ENCODE results near the gene KCP. TPM values are rescaled to one million over a fixed set of nuclear protein-coding genes. Genes with fewer than 3 reads are reported as not detected.

The KCP gene
- total RNA-seq, 6 experiments from 2014 or later, result 0.10 to 0.22 (median 0.12) TPM; not detected in 2

GRCh38 chr7:128877756-128878120 lies 32.8 kb downstream of the KCP start:
- Histone ChIP-seq H3K4me1 (no peaks in the 10 kb centered on the region), H3K4me3 (no peak overlapping the region), H3K36me3 (no peaks in the 10 kb centered on the region), H3K9me3 (no peaks in the 10 kb centered on the region), H3K27me3 (no peaks in the 10 kb centered on the region), H3K27ac (no peak overlapping the region)
- WGBS (ENCODE audit: insufficient coverage, low coverage, low lambda C conversion rate, missing lambda C conversion rate), result 14% methylated on average over 1 of the region's 4 CpGs
- DNase-seq (peak in 1 of 3 donors; percentile 11), ATAC-seq (no peak)
- intact Hi-C loops (cut with DNase I), result no loop called here
- TF ChIP-seq, protein P1, sequence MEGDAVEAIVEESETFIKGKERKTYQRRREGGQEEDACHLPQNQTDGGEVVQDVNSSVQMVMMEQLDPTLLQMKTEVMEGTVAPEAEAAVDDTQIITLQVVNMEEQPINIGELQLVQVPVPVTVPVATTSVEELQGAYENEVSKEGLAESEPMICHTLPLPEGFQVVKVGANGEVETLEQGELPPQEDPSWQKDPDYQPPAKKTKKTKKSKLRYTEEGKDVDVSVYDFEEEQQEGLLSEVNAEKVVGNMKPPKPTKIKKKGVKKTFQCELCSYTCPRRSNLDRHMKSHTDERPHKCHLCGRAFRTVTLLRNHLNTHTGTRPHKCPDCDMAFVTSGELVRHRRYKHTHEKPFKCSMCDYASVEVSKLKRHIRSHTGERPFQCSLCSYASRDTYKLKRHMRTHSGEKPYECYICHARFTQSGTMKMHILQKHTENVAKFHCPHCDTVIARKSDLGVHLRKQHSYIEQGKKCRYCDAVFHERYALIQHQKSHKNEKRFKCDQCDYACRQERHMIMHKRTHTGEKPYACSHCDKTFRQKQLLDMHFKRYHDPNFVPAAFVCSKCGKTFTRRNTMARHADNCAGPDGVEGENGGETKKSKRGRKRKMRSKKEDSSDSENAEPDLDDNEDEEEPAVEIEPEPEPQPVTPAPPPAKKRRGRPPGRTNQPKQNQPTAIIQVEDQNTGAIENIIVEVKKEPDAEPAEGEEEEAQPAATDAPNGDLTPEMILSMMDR (IDR thresholded peaks at IDR 0.05), result no peak
- no peak for TF ChIP-seq POLR2A (IDR thresholded peaks at IDR 0.05)

- no peaks in the 10 kb centered on the region for H3K4me1 ChIP-seq
- H3K9me3 ChIP-seq, result no peaks in the 10 kb centered on the region
- WGBS (ENCODE audit: insufficient coverage, low coverage, low lambda C conversion rate, missing lambda C conversion rate), result 93% methylated on average over 5 of the region's 32 CpGs
- H3K36me3 ChIP-seq, result no peaks in the 10 kb centered on the region
- H3K4me3 ChIP-seq, result no peak overlapping the region
- ATAC-seq (no peak), DNase-seq (peak in 1 of 3 donors; percentile 42)
- H3K27me3 ChIP-seq, result no peaks in the 10 kb centered on the region
- intact Hi-C loops (cut with DNase I), result no loop called here
- TF ChIP-seq, protein P1 (IDR thresholded peaks at IDR 0.05), result no peak
- no peak for TF ChIP-seq POLR2A (IDR thresholded peaks at IDR 0.05)
- H3K27ac ChIP-seq, result no peak overlapping the region
These were observed 33.3 kb downstream of the KCP start for GRCh38 chr7:128876978-128877755.

DNA sequence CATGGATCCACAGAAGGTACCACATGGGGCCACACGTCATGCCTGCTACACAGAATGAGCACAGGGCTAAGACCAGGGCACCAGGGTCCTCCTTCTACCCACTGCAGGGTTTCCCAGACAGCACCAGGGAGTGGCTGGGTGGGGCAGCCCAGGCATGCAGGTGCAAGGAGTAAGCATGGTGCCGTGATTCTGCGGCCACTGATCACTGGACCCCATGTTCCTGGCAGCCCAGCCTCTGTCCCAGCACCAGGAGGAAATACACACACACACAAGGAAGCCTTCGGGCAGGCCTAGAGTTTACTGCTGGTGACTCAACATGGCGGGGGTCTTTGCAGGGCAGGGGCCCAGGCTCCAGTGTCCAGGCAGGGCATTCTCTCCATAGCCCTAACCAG lies 33.9 kb downstream of the KCP start:
- intact Hi-C loops (cut with DNase I), result no loop called here

DNA sequence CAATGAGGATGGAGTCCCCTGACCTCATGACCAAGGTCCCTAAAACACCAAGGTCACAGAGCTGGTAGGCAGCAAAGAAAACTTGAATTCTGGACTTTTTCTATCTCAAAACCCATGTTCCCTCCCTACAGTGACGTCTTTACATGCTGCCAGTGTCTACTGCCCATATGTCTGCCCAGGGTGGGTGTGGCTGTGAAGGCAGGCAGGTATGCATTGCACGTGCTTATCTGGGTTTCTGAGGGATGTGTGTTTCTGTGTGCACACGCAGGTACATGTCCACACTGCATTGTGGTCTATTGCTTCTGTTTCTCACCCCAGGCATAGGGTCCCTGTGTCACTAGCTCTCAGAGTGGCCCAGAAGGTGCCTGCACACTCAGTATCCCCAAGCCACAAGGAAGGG lies 34.4 kb downstream of the KCP start:
- H3K36me3 ChIP-seq, result no peaks in the 10 kb centered on the region
- H3K4me1 ChIP-seq, result no peaks in the 10 kb centered on the region
- H3K9me3 ChIP-seq, result no peaks in the 10 kb centered on the region
- WGBS (ENCODE audit: insufficient coverage, low coverage, low lambda C conversion rate, missing lambda C conversion rate), result 37% methylated on average over 2 of the region's 3 CpGs
- no peak for ATAC-seq
- no peaks in the 10 kb centered on the region for H3K27me3 ChIP-seq
- intact Hi-C loops (cut with DNase I), result no loop called here
- DNase-seq, result peak in 1 of 3 donors; percentile 11
- TF ChIP-seq, protein P1 (IDR thresholded peaks at IDR 0.05), result no peak
- no peak for TF ChIP-seq POLR2A (IDR thresholded peaks at IDR 0.05)
- no peak overlapping the region for H3K4me3 ChIP-seq
- H3K27ac ChIP-seq, result no peak overlapping the region

More for the DNA sequence above, 33.9 kb downstream of the KCP start:
- DNase-seq (peak in 1 of 3 donors; percentile 16), ATAC-seq (no peak)
- TF ChIP-seq, protein P1 (IDR thresholded peaks at IDR 0.05), result no peak
- no peak for TF ChIP-seq POLR2A (IDR thresholded peaks at IDR 0.05)
- H3K4me3 ChIP-seq, result no peak overlapping the region
- no peak overlapping the region for H3K27ac ChIP-seq
- H3K27me3 ChIP-seq, result no peaks in the 10 kb centered on the region
- H3K36me3 ChIP-seq, result no peaks in the 10 kb centered on the region
- WGBS (ENCODE audit: insufficient coverage, low coverage, low lambda C conversion rate, missing lambda C conversion rate), result no CpG with 5 or more reads among the region's 5 CpGs
- no peaks in the 10 kb centered on the region for H3K9me3 ChIP-seq
- no peaks in the 10 kb centered on the region for H3K4me1 ChIP-seq
